ENCODE data around the gene SLC34A3.

GRCh38 chr9:137234758-137235423 is 4.2 kb downstream of the SLC34A3 start:
- TF ChIP-seq, protein P1, sequence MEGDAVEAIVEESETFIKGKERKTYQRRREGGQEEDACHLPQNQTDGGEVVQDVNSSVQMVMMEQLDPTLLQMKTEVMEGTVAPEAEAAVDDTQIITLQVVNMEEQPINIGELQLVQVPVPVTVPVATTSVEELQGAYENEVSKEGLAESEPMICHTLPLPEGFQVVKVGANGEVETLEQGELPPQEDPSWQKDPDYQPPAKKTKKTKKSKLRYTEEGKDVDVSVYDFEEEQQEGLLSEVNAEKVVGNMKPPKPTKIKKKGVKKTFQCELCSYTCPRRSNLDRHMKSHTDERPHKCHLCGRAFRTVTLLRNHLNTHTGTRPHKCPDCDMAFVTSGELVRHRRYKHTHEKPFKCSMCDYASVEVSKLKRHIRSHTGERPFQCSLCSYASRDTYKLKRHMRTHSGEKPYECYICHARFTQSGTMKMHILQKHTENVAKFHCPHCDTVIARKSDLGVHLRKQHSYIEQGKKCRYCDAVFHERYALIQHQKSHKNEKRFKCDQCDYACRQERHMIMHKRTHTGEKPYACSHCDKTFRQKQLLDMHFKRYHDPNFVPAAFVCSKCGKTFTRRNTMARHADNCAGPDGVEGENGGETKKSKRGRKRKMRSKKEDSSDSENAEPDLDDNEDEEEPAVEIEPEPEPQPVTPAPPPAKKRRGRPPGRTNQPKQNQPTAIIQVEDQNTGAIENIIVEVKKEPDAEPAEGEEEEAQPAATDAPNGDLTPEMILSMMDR (IDR thresholded peaks at IDR 0.05): no peak
- no peak for TF ChIP-seq POLR2A (IDR thresholded peaks at IDR 0.05)

All from esophagus squamous epithelium (tissue), 4 donors.